HCT116 (cell line): ENCODE data around the gene IMPG2. TPM values are rescaled to one million over a fixed set of nuclear protein-coding genes. Genes with fewer than 3 reads are reported as not detected.

Experiments
- ATAC-seq: fragments of 200-7000 bp; cut with Tn5 transposase; 2 replicates; pipeline ENCODE4 v1.9.1; 2020; ENCODE audit warnings: mild to moderate bottlenecking, moderate library complexity
- BruUV-seq: library from RNA; stranded (reverse); fragments of 400-500 nt; replicated peaks from 2 replicates; lab custom pipeline; 2021; lab: Mats Ljungman, UMichigan
- CTCF ChIA-PET: fragments of 300-600 bp; sonication (Branson Sonifier 250); formaldehyde crosslinking; loops from one replicate; lab custom pipeline; 2021; ENCODE audit warnings: antibody characterized with exemption; lab: Charles Lee
- POLR2A ChIA-PET: fragments of 300-600, 350-600 bp; sonication (Branson Sonifier 250); formaldehyde crosslinking; loops from one replicate; lab custom pipeline; 2021; ENCODE audit warnings: antibody characterized with exemption; lab: Charles Lee
- RAD21 ChIA-PET, 2 experiments: fragments of 300-600 bp; sonication (Branson Sonifier 250); formaldehyde crosslinking; loops; one replicate each; lab custom pipeline; 2023; ENCODE audit warnings: low total read pairs in 2 of 2; ENCODE audit not compliant: uncharacterized antibody in 2 of 2, unreplicated experiment in 2 of 2, low non-redundant PET in 1 of 2; lab: Charles Lee
- DNase-seq: peaks from one replicate; pipeline ENCODE4 v3.0.0-alpha.2; 2010; ENCODE audit warnings: low read depth, low spot score
- H2AFZ ChIP-seq: fragments of 200-600 bp; shearing (Covaris generic), sonication (generic); 2 replicates; pipeline ENCODE4 v1.6.1; 2017; ENCODE audit warnings: low read depth, mixed run types, mixed read lengths, antibody characterized with exemption, low read length; ENCODE audit not compliant: poor library complexity, severe bottlenecking
- H3K27ac ChIP-seq: 2 replicates; pipeline ENCODE4 v1.5.1; 2012; ENCODE audit warnings: low read depth, low read length
- H3K27me3 ChIP-seq: fragments of 200-600 bp; sonication (generic); 2 replicates; pipeline ENCODE4 v1.6.1; 2016; ENCODE audit warnings: mixed run types, low read length, mixed read lengths; ENCODE audit not compliant: insufficient read depth
- H3K36me3 ChIP-seq, 2 experiments: fragments of 200-500 bp in 1 of 2; fragments of 200-600 bp in 1 of 2; sonication (Bioruptor generic) in 1 of 2; sonication (generic) in 1 of 2; 2 replicates each; pipeline versions ENCODE4 v1.5.1 to v1.6.1; 2014 to 2016; ENCODE audit warnings: low read length in 2 of 2, inconsistent platforms in 1 of 2, mixed read lengths in 1 of 2, mixed run types in 1 of 2; ENCODE audit not compliant: insufficient read depth in 2 of 2, control insufficient read depth in 1 of 2
- H3K4me1 ChIP-seq, 2 experiments: fragments of 200-600 bp in 1 of 2; sonication (generic) in 1 of 2; 2 replicates each; pipeline versions ENCODE4 v1.5.1 to v1.6.1; 2012 to 2017; ENCODE audit warnings: low read length in 2 of 2, inconsistent platforms in 1 of 2, mild to moderate bottlenecking in 1 of 2, mixed read lengths in 1 of 2, mixed run types in 1 of 2, moderate library complexity in 1 of 2; ENCODE audit not compliant: insufficient read depth in 2 of 2, control insufficient read depth in 1 of 2
- H3K4me2 ChIP-seq: fragments of 200-600 bp; sonication (generic); 2 replicates; pipeline ENCODE4 v1.6.1; 2017; ENCODE audit warnings: mixed run types, low read length, mixed read lengths
- H3K4me3 ChIP-seq, 2 experiments: fragments of 200-600 bp in 1 of 2; sonication (generic) in 1 of 2; replicated peaks in 1 of 2; 2 replicates each; pipeline ENCODE4 v1.5.1; 2011 to 2016; ENCODE audit warnings: low read length in 2 of 2, control low read depth in 1 of 2, low read depth in 1 of 2, mild to moderate bottlenecking in 1 of 2, mixed read lengths in 1 of 2, mixed run types in 1 of 2
- H3K79me2 ChIP-seq: fragments of 200-600 bp; sonication (generic); 2 replicates; pipeline ENCODE4 v1.6.1; 2017; ENCODE audit warnings: mild to moderate bottlenecking, mixed run types, low read length, moderate library complexity, mixed read lengths; ENCODE audit not compliant: insufficient read depth
- H3K9ac ChIP-seq: fragments of 200-600 bp; sonication (generic); 2 replicates; pipeline ENCODE4 v1.6.1; 2016; ENCODE audit warnings: low read length, mixed read lengths
- H3K9me2 ChIP-seq: fragments of 200-600 bp; sonication (generic), shearing (Covaris generic); 2 replicates; pipeline ENCODE4 v1.6.1; 2017; ENCODE audit warnings: mixed run types, mild to moderate bottlenecking, moderate library complexity; ENCODE audit not compliant: insufficient read depth
- H3K9me3 ChIP-seq, 2 experiments: fragments of 200-500 bp in 1 of 2; fragments of 200-600 bp in 1 of 2; sonication (Bioruptor generic) in 1 of 2; sonication (generic) in 1 of 2; 2 replicates each; pipeline ENCODE4 v1.6.1; 2014 to 2017; ENCODE audit warnings: low read length in 2 of 2, mixed read lengths in 2 of 2, inconsistent platforms in 1 of 2, low read depth in 1 of 2, mild to moderate bottlenecking in 1 of 2, mixed run types in 1 of 2, moderate library complexity in 1 of 2; ENCODE audit not compliant: control insufficient read depth in 1 of 2, insufficient read depth in 1 of 2
- H4K20me1 ChIP-seq: fragments of 200-600 bp; sonication (generic), shearing (Covaris generic); 2 replicates; pipeline ENCODE4 v1.6.1; 2017; ENCODE audit warnings: mixed run types, mild to moderate bottlenecking, moderate library complexity; ENCODE audit not compliant: insufficient read depth
- EGR1 ChIP-seq: IDR thresholded peaks from 2 replicates; pipeline ENCODE4 v1.6.1; 2012; ENCODE audit warnings: low read depth
- ELF1 ChIP-seq: IDR thresholded peaks from 2 replicates; pipeline ENCODE4 v1.6.1; 2012; ENCODE audit warnings: low read depth, borderline replicate concordance
- EZH2 ChIP-seq: fragments of 200-600 bp; sonication (generic); IDR thresholded peaks from 2 replicates; pipeline ENCODE4 v1.6.1; 2017; ENCODE audit warnings: antibody characterized with exemption, mixed run types
- POLR2A ChIP-seq: IDR thresholded peaks from 2 replicates; pipeline ENCODE4 v1.7.0; 2011; ENCODE audit warnings: borderline replicate concordance; ENCODE audit not compliant: insufficient read depth, insufficient read length; ENCODE audit errors: extremely low read depth
- POLR2AphosphoS5 ChIP-seq: IDR thresholded peaks from 2 replicates; pipeline ENCODE4 v1.6.1; 2011; ENCODE audit warnings: mild to moderate bottlenecking, low read depth, low read length, moderate library complexity
- SP1 ChIP-seq: IDR thresholded peaks from 2 replicates; pipeline ENCODE4 v1.6.1; 2012; ENCODE audit warnings: low read depth
- SRF ChIP-seq: IDR thresholded peaks from 2 replicates; pipeline ENCODE4 v1.6.1; 2012; ENCODE audit warnings: low read depth
- YY1 ChIP-seq: IDR thresholded peaks from 2 replicates; pipeline ENCODE4 v1.6.1; 2011; ENCODE audit warnings: low read length, low read depth, moderate library complexity, mild to moderate bottlenecking; ENCODE audit not compliant: insufficient replicate concordance; ENCODE audit errors: extremely low read depth
- ZFX ChIP-seq: fragments of 450-650 bp; IDR thresholded peaks from 2 replicates; pipeline ENCODE4 v1.6.1; 2017
- ZNF274 ChIP-seq: fragments of 200-500 bp; sonication (Bioruptor generic); IDR thresholded peaks from 2 replicates; pipeline ENCODE4 v1.6.1; 2014; ENCODE audit warnings: mild to moderate bottlenecking, low read depth, low read length, inconsistent platforms
- intact Hi-C: fragments of 100-400 bp; cut with micrococcal nuclease; formaldehyde crosslinking; loops from 2 replicates; pipeline ENCODE4 v1.10.0; 2022
- total RNA-seq: library from RNA; stranded (reverse); gene quantifications from one replicate; pipeline ENCODE4 v1.2.1, GENCODE V29; 2021; ENCODE audit not compliant: unreplicated experiment
- TF ChIP-seq, protein P1 (sequence below): IDR thresholded peaks from 2 replicates; pipeline ENCODE4 v1.6.1; 2012; ENCODE audit warnings: low read depth
- TF ChIP-seq, protein P2 (sequence below), 3 experiments: fragments of 200-600 bp in 1 of 3; sonication (generic) in 1 of 3; IDR thresholded peaks in 2 of 3; conservative IDR thresholded peaks in 1 of 3; 2 replicates each; pipeline ENCODE4 v1.5.1; 2012 to 2017; ENCODE audit warnings: low read depth in 2 of 3, low read length in 2 of 3, antibody characterized with exemption in 1 of 3, borderline replicate concordance in 1 of 3, control low read depth in 1 of 3, mild to moderate bottlenecking in 1 of 3, mixed read lengths in 1 of 3, mixed run types in 1 of 3, moderate library complexity in 1 of 3; ENCODE audit not compliant: insufficient read depth in 1 of 3

Gene IMPG2
- total RNA-seq, 1 experiment from 2014 or later = 0.20 TPM

DNA sequence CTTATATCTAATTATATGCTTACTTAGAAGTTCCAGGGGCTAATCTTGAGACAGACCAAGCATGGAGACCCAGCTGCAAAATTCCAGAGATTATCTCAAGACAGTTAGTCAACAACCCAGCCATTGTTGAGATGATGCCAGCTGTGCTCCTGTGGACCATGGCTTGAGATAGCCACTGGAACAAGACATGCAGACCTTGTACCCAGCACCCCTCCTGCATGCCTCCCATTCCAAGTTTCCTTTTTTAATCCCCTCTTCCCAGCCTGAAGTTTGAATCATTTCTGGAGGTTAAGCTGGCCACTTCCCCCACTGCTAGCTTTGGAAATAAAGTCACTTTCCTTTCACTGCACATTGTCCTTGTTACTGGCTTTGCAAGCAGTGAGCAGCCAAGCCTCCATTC lies 53.8 kb downstream of the IMPG2 start:
- CTCF ChIA-PET = no interaction called here
- ATAC-seq = no peak
- H3K36me3 ChIP-seq = no peaks in the 10 kb centered on the region
- H3K27ac ChIP-seq = no peak overlapping the region
- POLR2A ChIA-PET = no interaction called here
- H3K79me2 ChIP-seq = no peaks in the 10 kb centered on the region
- H4K20me1 ChIP-seq = no peaks in the 10 kb centered on the region
- no peak overlapping the region for H2AFZ ChIP-seq
- no peaks in the 10 kb centered on the region for H3K9me2 ChIP-seq
- H3K27me3 ChIP-seq = no peaks in the 10 kb centered on the region
- no peak overlapping the region for H3K9ac ChIP-seq
- no peaks in the 10 kb centered on the region for H3K4me1 ChIP-seq
- no peaks in the 10 kb centered on the region for H3K9me3 ChIP-seq
- H3K4me2 ChIP-seq = no peak overlapping the region
- DNase-seq = no peak
- TF ChIP-seq POLR2A (no peak), YY1 (no peak)
- intact Hi-C loops = no loop called here
- RAD21 ChIA-PET = no interaction called here
- BruUV-seq = no TSS peak
- H3K4me3 ChIP-seq = no peak overlapping the region

DNA sequence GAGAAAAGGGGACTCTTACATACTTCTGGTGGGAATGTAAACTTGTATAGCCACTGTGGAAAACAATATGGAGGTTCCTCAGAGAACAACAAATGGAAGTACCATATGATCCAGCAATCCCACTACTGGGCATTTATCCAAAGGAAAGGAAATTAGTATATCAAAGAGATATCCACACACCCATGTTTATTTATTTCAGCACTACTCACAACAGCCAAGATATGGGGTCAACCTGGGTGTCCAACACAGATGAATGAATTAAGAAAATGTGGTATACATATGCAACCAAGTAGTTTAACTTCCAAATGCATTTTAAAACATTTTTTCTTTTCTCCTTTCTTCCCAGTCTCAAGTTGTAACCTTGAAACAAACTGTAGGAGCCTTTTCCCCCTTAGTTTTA lies 54.3 kb downstream of the IMPG2 start:
- no peak for TF ChIP-seq SP1
- TF ChIP-seq ZFX = no peak
- TF ChIP-seq ZNF274 = no peak
- TF ChIP-seq EGR1 = no peak
- TF ChIP-seq, protein P1, sequence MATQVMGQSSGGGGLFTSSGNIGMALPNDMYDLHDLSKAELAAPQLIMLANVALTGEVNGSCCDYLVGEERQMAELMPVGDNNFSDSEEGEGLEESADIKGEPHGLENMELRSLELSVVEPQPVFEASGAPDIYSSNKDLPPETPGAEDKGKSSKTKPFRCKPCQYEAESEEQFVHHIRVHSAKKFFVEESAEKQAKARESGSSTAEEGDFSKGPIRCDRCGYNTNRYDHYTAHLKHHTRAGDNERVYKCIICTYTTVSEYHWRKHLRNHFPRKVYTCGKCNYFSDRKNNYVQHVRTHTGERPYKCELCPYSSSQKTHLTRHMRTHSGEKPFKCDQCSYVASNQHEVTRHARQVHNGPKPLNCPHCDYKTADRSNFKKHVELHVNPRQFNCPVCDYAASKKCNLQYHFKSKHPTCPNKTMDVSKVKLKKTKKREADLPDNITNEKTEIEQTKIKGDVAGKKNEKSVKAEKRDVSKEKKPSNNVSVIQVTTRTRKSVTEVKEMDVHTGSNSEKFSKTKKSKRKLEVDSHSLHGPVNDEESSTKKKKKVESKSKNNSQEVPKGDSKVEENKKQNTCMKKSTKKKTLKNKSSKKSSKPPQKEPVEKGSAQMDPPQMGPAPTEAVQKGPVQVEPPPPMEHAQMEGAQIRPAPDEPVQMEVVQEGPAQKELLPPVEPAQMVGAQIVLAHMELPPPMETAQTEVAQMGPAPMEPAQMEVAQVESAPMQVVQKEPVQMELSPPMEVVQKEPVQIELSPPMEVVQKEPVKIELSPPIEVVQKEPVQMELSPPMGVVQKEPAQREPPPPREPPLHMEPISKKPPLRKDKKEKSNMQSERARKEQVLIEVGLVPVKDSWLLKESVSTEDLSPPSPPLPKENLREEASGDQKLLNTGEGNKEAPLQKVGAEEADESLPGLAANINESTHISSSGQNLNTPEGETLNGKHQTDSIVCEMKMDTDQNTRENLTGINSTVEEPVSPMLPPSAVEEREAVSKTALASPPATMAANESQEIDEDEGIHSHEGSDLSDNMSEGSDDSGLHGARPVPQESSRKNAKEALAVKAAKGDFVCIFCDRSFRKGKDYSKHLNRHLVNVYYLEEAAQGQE = no peak
- no peak for TF ChIP-seq POLR2AphosphoS5
- TF ChIP-seq SRF = no peak
- no peak for TF ChIP-seq EZH2
- TF ChIP-seq ELF1 = no peak
- no peak for TF ChIP-seq YY1
- TF ChIP-seq, protein P2, sequence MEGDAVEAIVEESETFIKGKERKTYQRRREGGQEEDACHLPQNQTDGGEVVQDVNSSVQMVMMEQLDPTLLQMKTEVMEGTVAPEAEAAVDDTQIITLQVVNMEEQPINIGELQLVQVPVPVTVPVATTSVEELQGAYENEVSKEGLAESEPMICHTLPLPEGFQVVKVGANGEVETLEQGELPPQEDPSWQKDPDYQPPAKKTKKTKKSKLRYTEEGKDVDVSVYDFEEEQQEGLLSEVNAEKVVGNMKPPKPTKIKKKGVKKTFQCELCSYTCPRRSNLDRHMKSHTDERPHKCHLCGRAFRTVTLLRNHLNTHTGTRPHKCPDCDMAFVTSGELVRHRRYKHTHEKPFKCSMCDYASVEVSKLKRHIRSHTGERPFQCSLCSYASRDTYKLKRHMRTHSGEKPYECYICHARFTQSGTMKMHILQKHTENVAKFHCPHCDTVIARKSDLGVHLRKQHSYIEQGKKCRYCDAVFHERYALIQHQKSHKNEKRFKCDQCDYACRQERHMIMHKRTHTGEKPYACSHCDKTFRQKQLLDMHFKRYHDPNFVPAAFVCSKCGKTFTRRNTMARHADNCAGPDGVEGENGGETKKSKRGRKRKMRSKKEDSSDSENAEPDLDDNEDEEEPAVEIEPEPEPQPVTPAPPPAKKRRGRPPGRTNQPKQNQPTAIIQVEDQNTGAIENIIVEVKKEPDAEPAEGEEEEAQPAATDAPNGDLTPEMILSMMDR (IDR thresholded peaks at IDR 0.05 in 2 of 3, conservative IDR thresholded peaks at IDR 0.05 in 1 of 3; ENCODE audit: borderline replicate concordance in 1 of 3, insufficient read depth in 1 of 3, low read depth in 2 of 3, low read length in 2 of 3) = no peak
- no peak for TF ChIP-seq POLR2A
- ChIA-PET POLR2A (no interaction called here), RAD21 (interaction anchor here in 1 of 2 experiments (0.6 kb wide), 1 partner anchor 446 kb away, joined by 3 read pairs; no protein-coding TSS in a partner anchor), CTCF (no interaction called here)
- Histone ChIP-seq H4K20me1 (no peaks in the 10 kb centered on the region), H2AFZ (no peak overlapping the region), H3K27me3 (no peaks in the 10 kb centered on the region), H3K9me2 (no peaks in the 10 kb centered on the region), H3K79me2 (no peaks in the 10 kb centered on the region), H3K9me3 (no peaks in the 10 kb centered on the region), H3K9ac (no peak overlapping the region), H3K27ac (no peak overlapping the region), H3K4me1 (no peaks in the 10 kb centered on the region), H3K4me2 (no peak overlapping the region), H3K36me3 (no peaks in the 10 kb centered on the region), H3K4me3 (no peak overlapping the region)
- ATAC-seq = no peak
- intact Hi-C loops = no loop called here
- no TSS peak for BruUV-seq
- no peak for DNase-seq
